Natural killer cell treated with Interleukin-12 subunit alpha and Interleukin-12 subunit beta and Interleukin-15 and Interleukin-18, amount 100 ng/mL, for 72 hours (primary cell): ENCODE data around the gene H1-8. TPM values are rescaled to one million over a fixed set of nuclear protein-coding genes. Genes with fewer than 3 reads are reported as not detected.

Experiments
- ATAC-seq, 2 donors: fragments of 150-1000 bp; cut with Tn5 transposase in 1 of 2; sonication (Bioruptor Pico), chemical (Tn5 transposase) in 1 of 2; 2 replicates each; pipeline ENCODE4 v1.10.0; 2021
- DNase-seq: peaks from one replicate; pipeline ENCODE4 v3.0.0; 2022; ENCODE audit warnings: low spot score
- H3K27ac Mint-ChIP-seq, 2 donors: 1 replicate in 1 of 2; 2 replicates in 1 of 2; pipeline ENCODE4 v1.8.0; 2022; ENCODE audit warnings: mixed read lengths in 2 of 2, mild to moderate bottlenecking in 1 of 2, moderate library complexity in 1 of 2
- H3K27me3 Mint-ChIP-seq, 2 donors: 1 replicate in 1 of 2; 2 replicates in 1 of 2; pipeline ENCODE4 v1.8.0; 2022; ENCODE audit warnings: mixed read lengths in 2 of 2
- H3K36me3 Mint-ChIP-seq: one replicate; pipeline ENCODE4 v1.8.0; 2022; ENCODE audit warnings: mixed read lengths
- H3K4me1 Mint-ChIP-seq, 2 donors: 1 replicate in 1 of 2; 2 replicates in 1 of 2; pipeline ENCODE4 v1.8.0; 2022; ENCODE audit warnings: low read depth in 2 of 2, mixed read lengths in 2 of 2, mild to moderate bottlenecking in 1 of 2
- H3K4me3 Mint-ChIP-seq: one replicate; pipeline ENCODE4 v1.8.0; 2022; ENCODE audit warnings: mixed read lengths
- H3K9me3 Mint-ChIP-seq: 2 replicates; pipeline ENCODE4 v1.8.0; 2022; ENCODE audit warnings: mixed read lengths
- total RNA-seq, 2 donors: library from RNA; stranded (reverse); gene quantifications; one replicate each; pipeline ENCODE4 v1.2.3, GENCODE V29; 2022

H1-8 gene
- total RNA-seq, 2 donors from 2014 or later = not detected

DNA sequence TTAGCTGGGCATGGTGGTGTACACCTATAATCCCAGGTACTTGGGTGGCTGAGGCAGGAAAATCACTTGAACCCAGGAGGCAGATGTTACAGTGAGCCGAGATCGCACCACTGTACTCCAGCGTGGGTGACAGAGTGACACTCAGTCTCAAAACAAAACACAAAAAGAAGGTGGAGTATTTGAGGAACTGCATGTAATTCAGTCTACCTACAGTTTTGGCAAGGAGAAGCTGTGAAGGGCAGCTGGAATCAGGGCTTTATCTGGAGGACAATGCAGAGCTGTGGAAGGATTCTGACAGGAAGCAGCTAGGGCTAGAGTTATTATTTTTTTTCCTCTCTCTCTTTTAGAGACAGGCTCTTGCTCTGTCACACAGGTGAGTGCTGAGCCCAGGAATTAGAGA is 6.8 kb downstream of the H1-8 start:
- Mint-ChIP-seq H3K27ac (no peak overlapping the region), H3K36me3 (no peaks in the 10 kb centered on the region), H3K9me3 (no peaks in the 10 kb centered on the region), H3K27me3 (peaks cover 0 to 8% of the 10 kb centered on the region in 2 donors), H3K4me1 (peaks cover 15 to 21% of the 10 kb centered on the region in 2 donors), H3K4me3 (no peak overlapping the region)
- DNase-seq = no peak
- no peak for ATAC-seq

DNA sequence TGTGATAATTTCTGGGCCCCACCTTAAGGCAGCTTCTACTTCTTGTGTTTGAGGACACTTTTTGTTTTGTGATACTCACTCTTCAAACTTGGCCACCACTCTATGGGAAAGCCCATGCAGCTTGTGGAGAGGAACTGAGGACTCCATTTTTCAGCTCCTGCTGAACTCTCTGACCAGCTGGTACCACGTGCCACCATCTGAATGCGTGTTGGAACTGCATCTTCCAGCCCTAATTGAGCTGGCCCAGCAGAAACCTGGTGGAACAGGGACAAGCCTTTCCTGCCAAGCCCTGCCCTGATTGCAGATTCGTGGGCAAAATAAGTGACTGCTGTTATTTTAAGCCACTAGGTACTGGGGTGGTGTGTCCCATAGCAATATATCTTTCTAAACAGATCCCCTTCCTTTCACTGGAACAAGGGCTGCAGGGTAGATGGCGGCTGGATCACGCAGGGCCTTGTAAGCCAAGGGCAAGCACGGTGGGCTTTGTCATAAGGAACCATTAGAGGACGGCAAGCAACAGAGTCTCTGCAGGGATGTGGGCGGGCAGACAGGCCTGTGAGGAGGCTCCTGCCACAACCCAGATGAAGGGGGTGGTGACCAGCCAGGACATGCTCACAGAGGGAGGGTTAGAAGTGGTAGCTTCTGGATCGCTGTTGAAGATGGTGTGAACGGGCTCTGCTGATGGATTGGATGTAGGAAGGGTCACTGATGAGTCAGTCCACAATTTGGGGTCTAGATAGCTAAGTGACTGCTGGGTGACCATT is 9.5 kb downstream of the H1-8 start:
- peaks cover 15 to 22% of the 10 kb centered on the region in 2 donors for H3K4me1 Mint-ChIP-seq

DNA sequence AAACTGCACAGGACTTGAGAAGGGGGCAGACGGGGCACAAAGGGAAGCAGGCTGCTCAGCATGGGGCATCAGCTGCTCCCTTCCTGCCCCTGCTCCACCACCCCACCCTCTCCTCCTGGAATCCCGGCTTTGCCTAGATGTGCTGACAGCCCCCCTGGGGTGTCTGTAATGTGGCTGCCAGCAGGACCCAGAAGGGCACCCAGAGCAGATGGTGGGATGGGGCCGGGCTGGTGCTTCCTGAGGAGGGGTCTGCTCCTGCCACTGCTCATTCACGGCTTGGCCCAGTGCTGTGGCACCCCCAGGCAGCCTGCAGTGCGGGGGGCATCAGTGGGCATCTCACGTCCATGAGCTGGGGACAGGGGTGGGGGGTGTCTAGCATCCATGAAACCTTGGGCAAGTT is 10.2 kb downstream of the H1-8 start:
- peaks cover 0 to 8% of the 10 kb centered on the region in 2 donors for H3K27me3 Mint-ChIP-seq
- no peaks in the 10 kb centered on the region for H3K9me3 Mint-ChIP-seq
- ATAC-seq (no peak), DNase-seq (no peak)
- H3K27ac Mint-ChIP-seq = no peak overlapping the region
- peaks cover 22 to 29% of the 10 kb centered on the region in 2 donors for H3K4me1 Mint-ChIP-seq
- H3K36me3 Mint-ChIP-seq = no peaks in the 10 kb centered on the region
- H3K4me3 Mint-ChIP-seq = peak overlapping the region; percentile 9

More for the DNA sequence above, 9.5 kb downstream of the H1-8 start:
- DNase-seq (no peak), ATAC-seq (no peak)
- Mint-ChIP-seq H3K27me3 (peaks cover 0 to 8% of the 10 kb centered on the region in 2 donors), H3K36me3 (no peaks in the 10 kb centered on the region), H3K27ac (no peak overlapping the region), H3K4me3 (no peak overlapping the region), H3K9me3 (no peaks in the 10 kb centered on the region)

DNA sequence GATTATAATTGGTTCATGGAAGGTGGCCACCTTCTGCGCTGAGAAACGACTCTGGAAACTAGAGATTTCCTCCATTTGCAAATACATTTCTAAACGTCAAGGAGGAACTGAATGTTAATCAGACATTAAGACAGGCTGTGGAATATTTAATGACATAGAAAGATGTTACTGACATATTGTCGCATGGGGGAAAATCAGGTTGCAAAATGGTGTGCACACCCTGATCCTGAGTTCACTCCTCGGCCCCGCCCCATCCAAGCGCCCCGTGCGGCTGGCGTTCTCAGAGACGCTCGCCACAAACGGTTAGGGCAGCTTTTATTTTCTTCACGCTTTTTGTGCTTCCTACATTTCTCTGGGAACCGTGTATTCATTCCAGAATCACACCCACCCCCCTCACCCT is 10.7 kb downstream of the H1-8 start:
- DNase-seq = no peak
- Mint-ChIP-seq H3K4me1 (peaks cover 27 to 33% of the 10 kb centered on the region in 2 donors), H3K9me3 (no peaks in the 10 kb centered on the region), H3K36me3 (no peaks in the 10 kb centered on the region), H3K27ac (no peak overlapping the region), H3K27me3 (peaks cover 0 to 8% of the 10 kb centered on the region in 2 donors), H3K4me3 (peak overlapping the region; percentile 9)
- ATAC-seq = no peak

DNA sequence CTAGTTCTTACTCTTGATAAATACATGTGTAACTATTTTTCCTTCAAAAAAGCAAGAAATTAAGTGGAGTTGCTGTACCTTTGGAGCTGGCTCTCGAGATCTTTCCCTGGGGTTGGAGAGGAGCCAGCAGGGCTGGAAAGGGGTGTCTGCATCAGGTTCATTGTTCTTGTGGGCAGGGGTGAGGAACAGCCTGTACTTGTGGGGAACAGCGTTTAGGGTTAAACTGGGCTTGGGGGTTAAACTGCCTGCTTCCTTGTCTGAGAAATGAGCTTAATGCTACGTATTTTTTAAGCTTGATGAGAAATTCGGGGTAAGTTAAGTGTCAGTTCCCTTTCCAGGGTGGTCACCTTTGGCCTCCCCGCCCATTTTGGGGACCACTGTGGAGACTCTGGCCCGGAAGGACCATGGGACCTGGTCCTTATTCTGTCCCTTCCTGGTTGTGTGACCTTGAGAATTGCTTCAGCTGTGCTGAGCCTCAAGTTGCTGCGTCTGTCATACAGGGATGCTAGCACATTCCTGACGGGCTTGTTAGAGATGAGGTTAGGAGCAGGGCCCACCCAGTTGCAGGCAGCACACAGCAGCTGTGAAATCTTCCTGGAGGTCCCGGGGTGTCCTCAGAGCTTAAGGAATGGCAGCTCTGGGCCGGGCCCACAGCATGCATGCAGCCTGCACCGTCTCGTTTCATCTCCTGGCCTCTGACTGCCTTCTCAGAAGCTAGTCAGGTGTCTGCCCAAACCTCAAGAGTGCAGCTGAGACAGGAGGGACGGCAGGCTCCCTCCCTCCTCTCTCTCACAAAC is 11.6 kb downstream of the H1-8 start:
- H3K4me1 Mint-ChIP-seq = peaks cover 29 to 31% of the 10 kb centered on the region in 2 donors
- H3K27ac Mint-ChIP-seq = peak overlapping the region in 1 of 2 donors; percentile 53
- peak overlapping the region; percentile 9 for H3K4me3 Mint-ChIP-seq
- ATAC-seq = no peak
- no peaks in the 10 kb centered on the region for H3K36me3 Mint-ChIP-seq
- peaks cover 0 to 8% of the 10 kb centered on the region in 2 donors for H3K27me3 Mint-ChIP-seq
- no peaks in the 10 kb centered on the region for H3K9me3 Mint-ChIP-seq
- DNase-seq = no peak

DNA sequence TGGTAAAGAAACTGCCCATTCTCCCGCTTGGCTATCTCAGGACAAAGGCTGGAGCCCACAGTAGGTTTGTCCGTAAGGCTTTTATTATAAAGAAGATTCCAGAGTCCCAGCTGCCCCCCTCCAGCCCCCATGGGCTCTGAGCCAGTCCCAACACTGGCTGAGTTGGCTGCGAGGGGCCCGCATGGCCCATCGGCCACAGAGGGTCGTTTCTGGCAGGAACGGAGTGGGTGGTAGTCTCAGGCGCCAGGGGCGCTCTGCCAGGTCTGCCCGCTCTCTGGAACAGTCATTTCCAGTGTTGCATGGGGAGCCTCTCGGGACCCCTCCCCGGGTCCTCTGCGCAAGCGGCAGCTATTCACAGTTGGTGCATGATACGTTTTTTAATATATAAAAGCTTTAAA is 12.2 kb downstream of the H1-8 start:
- Mint-ChIP-seq H3K4me1 (peaks cover 29% of the 10 kb centered on the region in 2 donors), H3K27ac (peak overlapping the region in 1 of 2 donors; percentile 53), H3K4me3 (no peak overlapping the region), H3K36me3 (no peaks in the 10 kb centered on the region), H3K27me3 (peaks cover 0 to 8% of the 10 kb centered on the region in 2 donors), H3K9me3 (no peaks in the 10 kb centered on the region)
- ATAC-seq = no peak
- no peak for DNase-seq

DNA sequence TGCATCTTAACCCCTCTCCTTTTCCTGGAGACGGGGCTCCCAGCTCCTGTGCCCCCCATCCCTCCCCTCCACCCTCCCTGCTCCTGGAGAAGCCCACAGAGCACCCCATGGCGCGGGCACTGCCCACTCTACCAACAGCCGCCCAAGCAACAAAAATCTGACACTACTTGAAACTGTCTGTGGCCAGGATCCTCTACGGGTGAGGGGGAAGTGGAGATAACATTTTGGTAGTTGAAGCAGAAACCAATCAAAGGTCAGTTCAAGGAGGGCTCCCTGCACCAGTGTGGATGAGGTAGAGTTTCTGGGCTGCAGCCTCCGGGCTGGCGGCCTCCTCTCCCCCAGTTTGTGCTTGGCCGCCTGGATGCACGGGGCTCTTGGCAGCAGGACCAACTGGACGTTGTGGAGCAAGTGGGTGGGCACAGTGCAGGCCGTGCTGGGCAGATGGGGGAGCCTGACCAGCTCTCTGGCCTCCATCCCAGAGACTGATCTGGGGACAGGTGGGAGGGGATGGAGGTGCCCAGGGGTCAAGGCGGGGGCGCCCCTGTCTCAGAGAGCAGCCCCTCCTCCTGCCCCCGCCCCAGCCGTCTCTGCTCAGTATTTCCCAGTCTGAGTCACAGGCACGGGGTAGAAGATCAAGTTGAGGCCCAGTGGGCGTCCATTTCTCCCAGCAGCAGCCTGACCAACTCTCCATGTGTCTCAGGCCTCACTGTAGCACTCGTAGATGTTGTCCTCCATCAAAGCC is 12.8 kb downstream of the H1-8 start:
- H3K36me3 Mint-ChIP-seq = no peaks in the 10 kb centered on the region
- no peaks in the 10 kb centered on the region for H3K9me3 Mint-ChIP-seq
- H3K4me1 Mint-ChIP-seq = peaks cover 32 to 33% of the 10 kb centered on the region in 2 donors
- no peak overlapping the region for H3K4me3 Mint-ChIP-seq
- peaks cover 0 to 8% of the 10 kb centered on the region in 2 donors for H3K27me3 Mint-ChIP-seq
- no peak for DNase-seq
- ATAC-seq = peak in 1 of 2 donors; percentile 21
- H3K27ac Mint-ChIP-seq = no peak overlapping the region

DNA sequence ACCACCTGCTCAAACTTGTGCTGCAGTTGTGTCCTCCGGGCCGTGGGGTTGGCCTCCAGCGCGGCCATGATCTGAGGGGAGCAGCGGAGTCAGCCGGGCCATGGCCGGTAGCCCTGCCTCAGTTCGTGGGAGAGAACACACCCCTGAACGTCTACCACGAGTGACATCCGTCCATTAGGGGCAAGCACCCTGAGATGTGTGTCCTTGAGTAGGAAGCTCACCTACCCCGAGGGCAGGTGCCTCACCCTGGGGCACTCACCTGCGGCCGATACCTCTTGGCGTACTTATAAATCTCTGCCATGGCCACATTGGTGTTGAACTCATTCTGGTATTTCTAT is 13.4 kb downstream of the H1-8 start:
- DNase-seq = no peak
- no peak overlapping the region for H3K27ac Mint-ChIP-seq
- H3K4me1 Mint-ChIP-seq = peaks cover 33 to 35% of the 10 kb centered on the region in 2 donors
- H3K4me3 Mint-ChIP-seq = no peak overlapping the region
- no peak for ATAC-seq
- peaks cover 0 to 8% of the 10 kb centered on the region in 2 donors for H3K27me3 Mint-ChIP-seq
- no peaks in the 10 kb centered on the region for H3K9me3 Mint-ChIP-seq
- H3K36me3 Mint-ChIP-seq = no peaks in the 10 kb centered on the region

DNA sequence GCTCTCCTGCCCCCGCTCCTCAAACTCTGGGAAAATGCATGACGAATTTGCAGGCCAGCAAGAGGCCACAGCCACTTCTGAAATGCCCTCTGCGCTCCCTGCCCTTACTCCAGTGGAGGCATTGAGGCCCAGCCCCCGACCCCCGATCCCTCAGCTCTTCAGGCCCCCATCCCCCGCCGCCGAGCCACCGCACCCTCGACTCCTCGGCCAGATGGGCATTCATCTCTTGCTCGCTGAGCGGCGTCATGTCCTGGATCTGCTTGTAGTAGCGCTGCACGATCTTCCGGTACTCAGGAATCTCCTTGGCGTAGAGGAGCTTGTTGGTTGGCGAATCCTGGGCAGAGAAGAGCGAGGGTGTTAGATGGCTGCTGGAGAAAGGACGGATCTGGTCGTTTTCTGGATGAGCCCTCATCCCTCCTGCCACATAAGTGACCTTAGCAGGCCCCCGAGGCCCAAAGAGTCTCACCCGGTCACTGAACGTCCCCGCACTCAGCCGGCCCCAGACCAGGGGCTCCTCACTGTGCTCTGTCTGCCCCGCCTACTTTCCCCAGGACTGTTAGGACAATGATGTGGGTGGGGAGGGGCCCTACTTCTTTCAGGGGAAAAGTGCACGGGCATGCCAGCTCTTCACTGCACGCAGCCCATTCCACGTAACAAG is 14.0 kb downstream of the H1-8 start:
- DNase-seq (no peak), ATAC-seq (no peak)
- no peaks in the 10 kb centered on the region for H3K36me3 Mint-ChIP-seq
- peaks cover 0 to 5% of the 10 kb centered on the region in 2 donors for H3K27me3 Mint-ChIP-seq
- peaks cover 30 to 35% of the 10 kb centered on the region in 2 donors for H3K4me1 Mint-ChIP-seq
- no peaks in the 10 kb centered on the region for H3K9me3 Mint-ChIP-seq
- no peak overlapping the region for H3K27ac Mint-ChIP-seq
- no peak overlapping the region for H3K4me3 Mint-ChIP-seq

DNA sequence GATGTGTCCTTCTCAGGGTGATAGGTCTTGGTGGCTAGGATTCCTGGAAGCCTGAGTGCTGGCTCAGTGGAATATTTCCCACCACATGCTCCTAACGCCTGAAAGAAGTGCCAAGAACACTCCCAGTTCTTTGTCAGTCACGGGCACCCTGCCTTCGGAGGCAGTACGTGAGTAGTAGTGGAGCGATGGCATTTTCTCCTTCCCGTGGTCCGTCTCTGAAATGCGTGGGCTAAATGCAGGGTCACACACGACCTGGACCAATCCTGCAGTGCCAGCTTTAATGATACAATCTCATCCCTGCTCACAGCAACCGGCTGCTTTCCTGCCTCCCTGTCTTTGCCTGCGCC is 14.5 kb downstream of the H1-8 start:
- Mint-ChIP-seq H3K27ac (peak overlapping the region in 1 of 2 donors; percentile 39), H3K4me3 (peak overlapping the region; percentile 60)
- ATAC-seq = no peak

DNA sequence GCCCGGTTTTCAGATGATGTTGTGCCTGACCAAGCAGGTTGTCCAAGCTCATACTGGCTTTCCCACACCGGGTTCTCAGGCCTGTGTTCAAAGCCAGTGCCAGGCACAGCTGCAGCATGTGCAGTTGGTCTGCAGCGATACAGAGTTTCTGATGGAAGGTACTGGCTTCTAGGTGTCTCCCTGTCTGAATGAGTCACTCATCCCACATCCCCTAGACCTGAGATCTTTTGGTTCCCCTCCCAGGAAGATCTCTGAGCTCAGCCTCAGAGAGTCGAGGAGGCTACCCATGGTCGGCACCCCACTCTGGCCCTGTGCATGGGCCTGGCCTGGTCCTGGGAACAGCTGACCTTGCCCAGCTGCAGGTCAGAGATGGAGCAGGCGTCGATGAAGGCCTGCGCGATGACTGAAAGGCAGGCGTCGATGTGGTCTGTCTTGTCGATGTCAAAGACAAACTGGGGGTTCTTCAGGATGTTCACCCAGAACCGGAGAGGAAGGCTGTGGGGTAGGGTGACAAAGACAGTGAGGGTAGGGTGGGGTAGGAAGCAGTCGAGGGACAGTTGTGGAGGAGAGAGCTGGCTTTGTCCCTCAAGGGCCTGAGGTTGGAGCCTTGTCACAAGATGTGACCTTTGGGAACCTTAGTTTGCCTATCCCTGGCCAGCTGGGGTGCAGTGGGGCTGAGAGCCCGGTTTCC is 15.3 kb downstream of the H1-8 start:
- DNase-seq (no peak), ATAC-seq (peak; percentile 45 to 50)
- Mint-ChIP-seq H3K27ac (peak overlapping the region; percentile 39 to 78), H3K36me3 (no peaks in the 10 kb centered on the region), H3K27me3 (no peaks in the 10 kb centered on the region), H3K9me3 (no peaks in the 10 kb centered on the region), H3K4me1 (peaks cover 24 to 28% of the 10 kb centered on the region in 2 donors), H3K4me3 (peak overlapping the region; percentile 60)

More for the DNA sequence above, 14.5 kb downstream of the H1-8 start:
- DNase-seq = no peak
- Mint-ChIP-seq H3K27me3 (peaks cover 0 to 4% of the 10 kb centered on the region in 2 donors), H3K36me3 (no peaks in the 10 kb centered on the region), H3K9me3 (no peaks in the 10 kb centered on the region), H3K4me1 (peaks cover 29 to 33% of the 10 kb centered on the region in 2 donors)

DNA sequence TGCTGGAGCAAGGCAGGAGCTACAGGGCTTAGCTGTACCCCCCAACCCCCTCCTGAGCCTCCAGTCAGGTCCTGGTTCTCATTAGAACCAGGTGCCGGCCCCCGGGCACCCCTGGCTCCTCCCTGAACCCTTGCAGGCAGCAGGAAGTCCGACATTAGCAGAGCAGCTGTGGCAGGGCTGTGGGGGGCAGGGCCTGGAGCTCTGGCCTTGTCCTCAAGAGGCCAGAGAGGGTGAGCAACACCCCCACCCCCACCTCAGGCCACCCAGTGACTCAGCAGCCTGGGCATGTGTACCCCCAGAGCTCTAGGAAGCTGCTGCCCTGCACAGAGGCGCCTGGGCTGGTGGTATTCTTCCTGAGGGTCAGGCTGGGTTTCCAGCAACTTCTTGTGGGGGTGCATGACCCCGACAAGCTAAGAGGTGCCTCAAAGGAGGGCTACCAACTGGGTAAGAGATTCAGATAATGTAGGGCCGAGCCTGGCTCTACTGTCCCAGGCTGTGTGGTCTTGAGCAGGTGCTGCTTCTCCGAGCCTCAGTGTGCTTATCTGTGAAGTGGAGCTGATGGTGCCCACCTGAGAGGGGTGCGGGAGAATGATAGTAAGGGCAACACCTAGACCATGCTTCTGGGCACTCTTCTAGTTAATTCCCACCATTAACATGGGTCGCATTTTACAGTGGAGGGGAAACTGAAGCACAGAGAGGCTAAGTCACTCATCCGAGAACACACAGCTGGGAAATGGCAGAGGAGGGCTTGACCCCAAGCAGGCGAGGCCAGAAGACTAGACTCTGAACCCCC is 16.0 kb downstream of the H1-8 start:
- Mint-ChIP-seq H3K27ac (peak overlapping the region; percentile 39 to 78), H3K36me3 (no peaks in the 10 kb centered on the region), H3K4me3 (no peak overlapping the region), H3K27me3 (no peaks in the 10 kb centered on the region), H3K9me3 (no peaks in the 10 kb centered on the region), H3K4me1 (peaks cover 24 to 26% of the 10 kb centered on the region in 2 donors)
- DNase-seq = no peak
- peak; percentile 21 to 56 for ATAC-seq
